Suprapubic skin (tissue), 4 donors: Measurements from ENCODE around the gene CENPW. TPM values are rescaled to one million over a fixed set of nuclear protein-coding genes. Genes with fewer than 3 reads are reported as not detected.

ENCODE experiments used
- DNase-seq, 2 donors: peaks; one replicate each; pipeline ENCODE4 v3.0.0-alpha.2; 2019; ENCODE audit warnings: low spot score in 2 of 2
- H3K27ac ChIP-seq: fragments of 200-600 bp; sonication (generic); one replicate; pipeline ENCODE4 v1.5.1; 2019
- H3K27me3 ChIP-seq: fragments of 200-600 bp; sonication (generic); one replicate; pipeline ENCODE4 v1.5.1; 2019
- H3K36me3 ChIP-seq: fragments of 200-600 bp; sonication (generic); one replicate; pipeline ENCODE4 v1.5.1; 2019
- H3K4me1 ChIP-seq: fragments of 200-600 bp; sonication (generic); one replicate; pipeline ENCODE4 v1.5.1; 2019
- H3K4me3 ChIP-seq: fragments of 200-600 bp; sonication (generic); one replicate; pipeline ENCODE4 v1.5.1; 2019; ENCODE audit warnings: mild to moderate bottlenecking
- H3K9me3 ChIP-seq: fragments of 200-600 bp; sonication (generic); one replicate; pipeline ENCODE4 v1.5.1; 2019
- EP300 ChIP-seq: sonication (generic); formaldehyde crosslinking; IDR thresholded peaks from one replicate; pipeline ENCODE4 v1.6.1; 2017; ENCODE audit warnings: antibody characterized with exemption
- POLR2A ChIP-seq, 2 donors: fragments of 450-650 bp; IDR thresholded peaks; one replicate each; pipeline ENCODE4 v1.6.1; 2017; ENCODE audit warnings: antibody characterized with exemption in 2 of 2, mild to moderate bottlenecking in 2 of 2, moderate library complexity in 2 of 2
- POLR2AphosphoS5 ChIP-seq, 3 donors: sonication (generic); formaldehyde crosslinking; IDR thresholded peaks; one replicate each; pipeline ENCODE4 v1.6.1; 2017; ENCODE audit warnings: antibody characterized with exemption in 3 of 3
- WGBS: methylation state at CpG from one replicate; pipeline ENCODE4 v1.1.5; 2018; 5-methylcytosine and 5-hydroxymethylcytosine counted together
- total RNA-seq, 4 donors: library from RNA; depleted of rRNA; stranded (reverse); fragments of >200 nt; gene quantifications; one replicate each; pipeline ENCODE4 v1.1.0, GENCODE V29; 2016
- TF ChIP-seq, protein P1 (sequence below), 2 donors: fragments of 200-600 bp in 1 of 2; fragments of 450-650 bp in 1 of 2; sonication (generic) in 1 of 2; IDR thresholded peaks; one replicate each; pipeline ENCODE4 v1.5.1; 2016 to 2019; ENCODE audit warnings: antibody characterized with exemption in 2 of 2, mild to moderate bottlenecking in 1 of 2, moderate library complexity in 1 of 2

The CENPW gene
- total RNA-seq, 4 donors from 2014 or later = 1.1 TPM; not detected in 3

GRCh38 chr6:126335210-126335609 lies 4.7 kb upstream of the CENPW start:
- DNase-seq = no peak
- no peak overlapping the region for H3K4me3 ChIP-seq
- H3K4me1 ChIP-seq = peaks cover 10% of the 10 kb centered on the region
- H3K9me3 ChIP-seq = no peaks in the 10 kb centered on the region
- H3K27me3 ChIP-seq = no peaks in the 10 kb centered on the region
- H3K27ac ChIP-seq = no peak overlapping the region
- 82% methylated on average over 3 of the region's 3 CpGs for WGBS
- H3K36me3 ChIP-seq = no peaks in the 10 kb centered on the region
- TF ChIP-seq POLR2AphosphoS5 (IDR thresholded peaks at IDR 0.05) = no peak
- TF ChIP-seq, protein P1, sequence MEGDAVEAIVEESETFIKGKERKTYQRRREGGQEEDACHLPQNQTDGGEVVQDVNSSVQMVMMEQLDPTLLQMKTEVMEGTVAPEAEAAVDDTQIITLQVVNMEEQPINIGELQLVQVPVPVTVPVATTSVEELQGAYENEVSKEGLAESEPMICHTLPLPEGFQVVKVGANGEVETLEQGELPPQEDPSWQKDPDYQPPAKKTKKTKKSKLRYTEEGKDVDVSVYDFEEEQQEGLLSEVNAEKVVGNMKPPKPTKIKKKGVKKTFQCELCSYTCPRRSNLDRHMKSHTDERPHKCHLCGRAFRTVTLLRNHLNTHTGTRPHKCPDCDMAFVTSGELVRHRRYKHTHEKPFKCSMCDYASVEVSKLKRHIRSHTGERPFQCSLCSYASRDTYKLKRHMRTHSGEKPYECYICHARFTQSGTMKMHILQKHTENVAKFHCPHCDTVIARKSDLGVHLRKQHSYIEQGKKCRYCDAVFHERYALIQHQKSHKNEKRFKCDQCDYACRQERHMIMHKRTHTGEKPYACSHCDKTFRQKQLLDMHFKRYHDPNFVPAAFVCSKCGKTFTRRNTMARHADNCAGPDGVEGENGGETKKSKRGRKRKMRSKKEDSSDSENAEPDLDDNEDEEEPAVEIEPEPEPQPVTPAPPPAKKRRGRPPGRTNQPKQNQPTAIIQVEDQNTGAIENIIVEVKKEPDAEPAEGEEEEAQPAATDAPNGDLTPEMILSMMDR (IDR thresholded peaks at IDR 0.05) = no peak
- TF ChIP-seq POLR2A (IDR thresholded peaks at IDR 0.05) = no peak
- no peak for TF ChIP-seq EP300

DNA sequence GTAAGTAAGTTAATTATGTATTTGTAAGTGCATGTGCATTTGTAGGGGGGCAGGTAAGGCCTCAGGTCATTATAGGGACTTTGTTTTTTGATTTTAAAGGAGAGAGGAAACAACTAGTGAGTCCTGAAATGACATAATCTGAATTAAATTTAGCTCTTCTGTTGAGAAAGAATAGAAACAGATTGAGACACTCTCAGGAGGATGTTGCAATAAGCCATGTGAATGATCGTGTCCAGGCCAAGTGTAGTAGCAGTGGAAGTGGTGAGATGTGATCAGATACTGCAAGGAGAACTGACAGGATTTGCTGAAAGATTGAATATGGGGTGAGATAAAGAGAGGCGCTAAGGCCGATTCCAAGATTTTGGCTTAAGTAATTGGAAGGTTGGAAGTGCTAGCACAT lies 2.6 kb upstream of the CENPW start:
- peak in 2 of 3 donors; percentile 64 to 74 for TF ChIP-seq POLR2AphosphoS5 (IDR thresholded peaks at IDR 0.05)
- no peak for TF ChIP-seq EP300
- Histone ChIP-seq H3K4me3 (no peak overlapping the region), H3K4me1 (peaks cover 23% of the 10 kb centered on the region), H3K9me3 (no peaks in the 10 kb centered on the region), H3K36me3 (no peaks in the 10 kb centered on the region), H3K27me3 (no peaks in the 10 kb centered on the region), H3K27ac (no peak overlapping the region)
- DNase-seq = no peak
- WGBS = 40% methylated on average over 3 of the region's 3 CpGs

DNA sequence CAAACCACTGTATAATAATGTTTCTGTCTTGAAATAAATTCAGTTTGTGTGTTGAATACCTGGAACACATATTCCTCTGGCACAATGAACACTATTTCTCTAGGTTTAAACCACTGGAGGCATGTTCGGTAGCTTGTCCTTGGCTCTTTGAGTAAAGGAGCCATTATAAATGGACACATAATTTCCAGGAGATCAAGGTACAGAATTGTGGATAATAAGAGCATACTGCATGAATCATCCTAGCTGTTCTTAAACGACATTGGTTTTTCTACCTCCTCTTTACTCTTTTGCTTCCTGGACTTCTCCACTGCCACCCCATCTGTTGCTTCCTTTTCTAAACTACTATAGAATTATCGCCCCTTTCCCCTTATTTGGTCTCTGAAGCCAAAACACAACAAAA lies 1.2 kb downstream of the CENPW start:
- H3K9me3 ChIP-seq = no peaks in the 10 kb centered on the region
- TF ChIP-seq, protein P1 (IDR thresholded peaks at IDR 0.05) = no peak
- TF ChIP-seq EP300 (no peak), POLR2A (IDR thresholded peaks at IDR 0.05) (no peak), POLR2AphosphoS5 (IDR thresholded peaks at IDR 0.05) (no peak)
- H3K36me3 ChIP-seq = no peaks in the 10 kb centered on the region
- H3K4me1 ChIP-seq = peaks cover 23% of the 10 kb centered on the region
- H3K4me3 ChIP-seq = peak overlapping the region; percentile 84
- H3K27ac ChIP-seq = no peak overlapping the region
- 59% methylated on average over 3 of the region's 3 CpGs for WGBS
- H3K27me3 ChIP-seq = no peaks in the 10 kb centered on the region
- no peak for DNase-seq

GRCh38 chr6:126344181-126344580 lies 4.3 kb downstream of the CENPW start:
- TF ChIP-seq EP300 (no peak), POLR2A (IDR thresholded peaks at IDR 0.05) (no peak), POLR2AphosphoS5 (IDR thresholded peaks at IDR 0.05) (no peak)
- TF ChIP-seq, protein P1 (IDR thresholded peaks at IDR 0.05) = no peak
- Histone ChIP-seq H3K27me3 (no peaks in the 10 kb centered on the region), H3K4me3 (no peak overlapping the region), H3K9me3 (no peaks in the 10 kb centered on the region), H3K4me1 (peaks cover 15% of the 10 kb centered on the region), H3K36me3 (no peaks in the 10 kb centered on the region), H3K27ac (no peak overlapping the region)
- no peak for DNase-seq

DNA sequence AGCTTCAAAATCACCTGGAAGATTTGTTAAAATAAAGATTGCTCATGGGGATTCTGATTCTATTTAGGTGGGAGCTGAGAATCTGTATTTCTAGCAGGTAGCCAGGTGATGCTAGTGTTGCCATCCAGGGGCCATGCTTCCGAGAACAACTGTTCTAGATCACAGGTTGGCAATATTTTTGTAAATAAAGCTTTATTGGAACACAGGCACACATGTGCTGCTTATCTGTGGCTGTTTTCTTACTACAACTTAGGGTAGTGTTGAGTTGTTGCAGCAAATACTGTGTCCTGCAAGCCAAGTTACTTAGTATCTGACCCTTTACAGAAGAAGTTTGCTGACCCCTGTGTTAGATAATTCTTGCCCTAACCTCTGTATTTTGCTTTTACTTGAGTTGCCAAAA lies 12.0 kb downstream of the CENPW start:
- 100% methylated on average over 1 of the region's 1 CpG for WGBS
- Histone ChIP-seq H3K9me3 (no peaks in the 10 kb centered on the region), H3K4me3 (no peak overlapping the region), H3K27ac (no peak overlapping the region), H3K4me1 (no peaks in the 10 kb centered on the region), H3K36me3 (no peaks in the 10 kb centered on the region), H3K27me3 (no peaks in the 10 kb centered on the region)
- no peak for DNase-seq
- TF ChIP-seq POLR2AphosphoS5 (IDR thresholded peaks at IDR 0.05) = no peak
- TF ChIP-seq EP300 = no peak

DNA sequence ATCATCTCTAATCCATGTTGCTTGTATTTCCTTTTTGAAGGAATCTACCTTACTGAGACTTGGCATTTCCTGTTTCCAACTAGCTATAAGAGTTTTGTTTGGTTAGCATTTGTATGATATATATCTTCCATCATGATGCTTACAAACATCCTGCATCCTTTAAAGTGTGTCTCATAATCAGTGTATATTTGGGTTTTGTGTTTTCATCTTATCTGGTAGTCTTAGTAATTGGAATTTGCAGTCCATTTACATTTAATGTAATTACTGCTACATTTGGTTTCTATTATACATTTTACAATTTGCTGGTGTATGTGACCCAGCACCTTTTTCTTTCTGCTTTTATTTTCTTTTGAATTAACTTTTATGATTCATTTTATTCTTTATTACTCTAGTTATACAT lies 12.6 kb downstream of the CENPW start:
- TF ChIP-seq, protein P1 (IDR thresholded peaks at IDR 0.05) = no peak
- no peak for TF ChIP-seq POLR2A (IDR thresholded peaks at IDR 0.05)
- no peak for TF ChIP-seq EP300
- TF ChIP-seq POLR2AphosphoS5 (IDR thresholded peaks at IDR 0.05) = no peak
- Histone ChIP-seq H3K4me3 (no peak overlapping the region), H3K4me1 (no peaks in the 10 kb centered on the region), H3K36me3 (no peaks in the 10 kb centered on the region), H3K9me3 (no peaks in the 10 kb centered on the region), H3K27me3 (no peaks in the 10 kb centered on the region), H3K27ac (no peak overlapping the region)
- DNase-seq = no peak
